ENCODE results near the gene NSDHL.

DNA sequence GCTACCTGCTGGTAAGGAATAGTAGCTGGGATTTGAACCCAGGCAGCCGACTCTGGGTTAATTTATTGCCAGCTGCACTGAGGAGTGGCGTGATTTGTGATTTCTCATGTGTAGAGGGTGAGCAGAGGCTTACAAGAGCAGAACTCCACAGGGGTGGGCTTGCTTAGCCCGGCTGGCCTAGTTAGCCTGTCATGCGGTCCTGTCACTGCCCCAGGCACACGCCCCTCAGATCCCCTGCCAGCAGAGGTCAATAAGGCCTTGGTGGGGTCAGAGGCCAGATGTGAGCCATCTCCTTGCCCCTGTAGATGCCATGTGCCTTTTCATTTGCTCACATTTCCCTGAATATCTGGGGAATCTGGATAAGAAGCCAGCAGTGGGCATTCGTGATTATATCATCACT lies 13.4 kb downstream of the NSDHL start:
- no peak for TF ChIP-seq POLR2AphosphoS5 (IDR thresholded peaks at IDR 0.05; ENCODE audit: low read depth, low read length)
- TF ChIP-seq POLR2A (IDR thresholded peaks at IDR 0.05; ENCODE audit: low read depth, low read length) = no peak
- no peak for TF ChIP-seq TAF1 (IDR thresholded peaks at IDR 0.05; ENCODE audit: low read depth, low read length)
- TF ChIP-seq POU2F2 (IDR thresholded peaks at IDR 0.05; ENCODE audit: low read depth, low read length) = no peak
- no peak for TF ChIP-seq PAX5 (IDR thresholded peaks at IDR 0.05; ENCODE audit: insufficient read depth, low read length, severe bottlenecking)
- TF ChIP-seq SPI1 (IDR thresholded peaks at IDR 0.05; ENCODE audit: low read depth, low read length) = no peak
